ENCODE data around the gene OR10AD1.
A peak's percentile ranks its signal among the peaks of the same experiment; 100 is the strongest.

The OR10AD1 gene

DNA sequence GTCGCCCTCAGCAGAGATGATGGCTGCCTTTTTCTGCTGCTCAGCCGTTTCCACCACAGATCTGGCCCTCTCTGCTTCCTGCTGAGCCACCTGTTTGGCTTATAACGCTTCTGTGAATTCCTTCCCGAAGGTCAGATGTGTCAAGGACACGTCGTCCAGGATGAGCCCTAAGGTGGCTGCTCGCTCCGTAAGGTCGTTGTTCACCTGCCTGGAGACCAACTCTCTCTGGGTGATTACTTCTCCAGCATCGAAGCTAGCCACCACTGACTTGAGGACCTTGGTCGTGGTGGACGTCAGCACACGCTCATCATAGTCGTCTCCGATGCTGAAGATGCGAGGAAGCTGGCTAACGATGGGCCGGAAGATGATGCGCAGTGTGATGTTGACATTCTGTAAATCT is 34.1 kb downstream of the OR10AD1 start:
- no peak for TF ChIP-seq ZBTB7A (IDR thresholded peaks at IDR 0.05; ENCODE audit: low read depth)
- TF ChIP-seq NFIC (IDR thresholded peaks at IDR 0.05) = no peak
- no peak for TF ChIP-seq RAD21 (IDR thresholded peaks at IDR 0.05; ENCODE audit: low read depth)
- TF ChIP-seq, protein P1, sequence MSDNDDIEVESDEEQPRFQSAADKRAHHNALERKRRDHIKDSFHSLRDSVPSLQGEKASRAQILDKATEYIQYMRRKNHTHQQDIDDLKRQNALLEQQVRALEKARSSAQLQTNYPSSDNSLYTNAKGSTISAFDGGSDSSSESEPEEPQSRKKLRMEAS (IDR thresholded peaks at IDR 0.05) = no peak
- no peak for TF ChIP-seq YY1 (IDR thresholded peaks at IDR 0.05; ENCODE audit: low read depth)
- no peak for TF ChIP-seq FOXM1 (IDR thresholded peaks at IDR 0.05; ENCODE audit: borderline replicate concordance, low read depth)
- TF ChIP-seq EGR1 (IDR thresholded peaks at IDR 0.05) = no peak
- no peak for TF ChIP-seq TAF1 (IDR thresholded peaks at IDR 0.05; ENCODE audit: low read depth)
- no peak for TF ChIP-seq CEBPB (IDR thresholded peaks at IDR 0.05)
- no peak for TF ChIP-seq CREB1 (IDR thresholded peaks at IDR 0.05; ENCODE audit: low read depth)

DNA sequence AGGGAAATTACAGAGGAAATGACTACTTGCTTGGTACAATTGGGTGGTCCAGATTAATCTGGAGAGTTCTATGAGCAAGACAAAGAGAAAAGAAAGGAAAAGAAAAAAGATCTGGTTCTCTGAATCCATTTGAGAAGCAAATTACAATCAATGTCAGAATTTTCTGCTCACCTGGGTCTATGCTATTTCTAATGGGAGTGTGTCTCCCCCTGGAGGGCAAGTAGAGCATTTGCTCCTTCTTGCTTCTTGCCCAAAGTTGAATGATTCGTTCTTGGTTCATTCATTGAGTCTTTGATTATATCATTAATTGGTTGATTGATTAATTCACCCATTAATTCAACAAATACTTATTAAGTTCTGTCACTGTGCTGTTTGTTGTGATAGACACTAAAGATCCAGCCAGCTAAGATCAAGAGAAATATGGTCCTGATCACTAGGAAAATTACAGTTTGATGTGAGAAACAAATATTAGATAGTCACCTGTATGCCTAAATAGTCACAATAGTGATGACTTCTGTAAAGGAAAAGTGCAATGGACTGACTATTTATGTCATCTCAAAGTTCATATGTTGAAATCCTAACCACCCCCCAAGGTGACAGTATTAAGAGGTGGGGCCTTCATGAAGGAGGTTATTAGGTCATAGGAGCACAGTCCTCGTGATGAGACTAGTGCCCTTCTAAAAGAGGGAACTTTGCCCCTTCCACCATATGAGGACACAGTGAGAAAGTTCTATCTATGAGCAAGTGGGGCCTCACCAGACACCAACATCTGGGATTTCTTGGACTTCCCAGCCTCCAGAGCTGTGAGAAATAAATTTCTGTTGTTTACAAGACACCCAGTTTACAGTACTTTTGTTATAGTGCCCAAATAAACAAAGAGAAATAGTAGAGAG is 37.8 kb downstream of the OR10AD1 start:
- no peak for TF ChIP-seq FOXM1 (IDR thresholded peaks at IDR 0.05; ENCODE audit: borderline replicate concordance, low read depth)
- peak; percentile 95 for TF ChIP-seq RAD21 (IDR thresholded peaks at IDR 0.05; ENCODE audit: low read depth)
- TF ChIP-seq EP300 (IDR thresholded peaks at IDR 0.05; ENCODE audit: borderline replicate concordance) = no peak

DNA sequence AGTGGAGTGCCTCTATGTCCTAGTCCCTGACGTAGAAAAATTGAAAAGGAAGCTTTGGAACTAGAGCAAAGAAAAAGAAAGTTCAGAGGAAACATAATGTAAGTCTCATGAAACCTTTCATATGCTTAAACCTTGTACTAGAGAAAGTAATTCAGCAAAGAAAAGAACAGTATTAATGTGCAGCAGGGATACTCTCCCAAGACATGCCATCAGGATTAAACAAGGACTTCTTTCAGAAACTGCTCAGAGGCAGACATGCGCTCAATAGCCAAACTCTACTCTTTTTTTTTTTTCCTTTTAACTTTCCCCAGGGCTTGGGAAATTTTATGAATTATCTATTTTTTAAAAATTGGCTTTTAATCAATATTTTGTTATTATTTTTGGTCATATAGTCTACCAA is 38.6 kb downstream of the OR10AD1 start:
- TF ChIP-seq TCF12 (IDR thresholded peaks at IDR 0.05; ENCODE audit: low read depth) (no peak), FOXM1 (IDR thresholded peaks at IDR 0.05; ENCODE audit: borderline replicate concordance, low read depth) (no peak), RAD21 (IDR thresholded peaks at IDR 0.05; ENCODE audit: low read depth) (no peak), EGR1 (IDR thresholded peaks at IDR 0.05) (no peak), ZBTB7A (IDR thresholded peaks at IDR 0.05; ENCODE audit: low read depth) (no peak), TAF1 (IDR thresholded peaks at IDR 0.05; ENCODE audit: low read depth) (no peak), CREB1 (IDR thresholded peaks at IDR 0.05; ENCODE audit: low read depth) (no peak), YY1 (IDR thresholded peaks at IDR 0.05; ENCODE audit: low read depth) (no peak), EP300 (IDR thresholded peaks at IDR 0.05; ENCODE audit: borderline replicate concordance) (no peak), CEBPB (IDR thresholded peaks at IDR 0.05) (no peak), NFIC (IDR thresholded peaks at IDR 0.05) (no peak), TEAD4 (IDR thresholded peaks at IDR 0.05) (no peak)
- TF ChIP-seq, protein P2, sequence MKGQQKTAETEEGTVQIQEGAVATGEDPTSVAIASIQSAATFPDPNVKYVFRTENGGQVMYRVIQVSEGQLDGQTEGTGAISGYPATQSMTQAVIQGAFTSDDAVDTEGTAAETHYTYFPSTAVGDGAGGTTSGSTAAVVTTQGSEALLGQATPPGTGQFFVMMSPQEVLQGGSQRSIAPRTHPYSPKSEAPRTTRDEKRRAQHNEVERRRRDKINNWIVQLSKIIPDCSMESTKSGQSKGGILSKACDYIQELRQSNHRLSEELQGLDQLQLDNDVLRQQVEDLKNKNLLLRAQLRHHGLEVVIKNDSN (IDR thresholded peaks at IDR 0.05) = no peak
- TF ChIP-seq, protein P3, sequence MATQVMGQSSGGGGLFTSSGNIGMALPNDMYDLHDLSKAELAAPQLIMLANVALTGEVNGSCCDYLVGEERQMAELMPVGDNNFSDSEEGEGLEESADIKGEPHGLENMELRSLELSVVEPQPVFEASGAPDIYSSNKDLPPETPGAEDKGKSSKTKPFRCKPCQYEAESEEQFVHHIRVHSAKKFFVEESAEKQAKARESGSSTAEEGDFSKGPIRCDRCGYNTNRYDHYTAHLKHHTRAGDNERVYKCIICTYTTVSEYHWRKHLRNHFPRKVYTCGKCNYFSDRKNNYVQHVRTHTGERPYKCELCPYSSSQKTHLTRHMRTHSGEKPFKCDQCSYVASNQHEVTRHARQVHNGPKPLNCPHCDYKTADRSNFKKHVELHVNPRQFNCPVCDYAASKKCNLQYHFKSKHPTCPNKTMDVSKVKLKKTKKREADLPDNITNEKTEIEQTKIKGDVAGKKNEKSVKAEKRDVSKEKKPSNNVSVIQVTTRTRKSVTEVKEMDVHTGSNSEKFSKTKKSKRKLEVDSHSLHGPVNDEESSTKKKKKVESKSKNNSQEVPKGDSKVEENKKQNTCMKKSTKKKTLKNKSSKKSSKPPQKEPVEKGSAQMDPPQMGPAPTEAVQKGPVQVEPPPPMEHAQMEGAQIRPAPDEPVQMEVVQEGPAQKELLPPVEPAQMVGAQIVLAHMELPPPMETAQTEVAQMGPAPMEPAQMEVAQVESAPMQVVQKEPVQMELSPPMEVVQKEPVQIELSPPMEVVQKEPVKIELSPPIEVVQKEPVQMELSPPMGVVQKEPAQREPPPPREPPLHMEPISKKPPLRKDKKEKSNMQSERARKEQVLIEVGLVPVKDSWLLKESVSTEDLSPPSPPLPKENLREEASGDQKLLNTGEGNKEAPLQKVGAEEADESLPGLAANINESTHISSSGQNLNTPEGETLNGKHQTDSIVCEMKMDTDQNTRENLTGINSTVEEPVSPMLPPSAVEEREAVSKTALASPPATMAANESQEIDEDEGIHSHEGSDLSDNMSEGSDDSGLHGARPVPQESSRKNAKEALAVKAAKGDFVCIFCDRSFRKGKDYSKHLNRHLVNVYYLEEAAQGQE (IDR thresholded peaks at IDR 0.05; ENCODE audit: low read depth) = no peak
- TF ChIP-seq, protein P1 (IDR thresholded peaks at IDR 0.05) = no peak

DNA sequence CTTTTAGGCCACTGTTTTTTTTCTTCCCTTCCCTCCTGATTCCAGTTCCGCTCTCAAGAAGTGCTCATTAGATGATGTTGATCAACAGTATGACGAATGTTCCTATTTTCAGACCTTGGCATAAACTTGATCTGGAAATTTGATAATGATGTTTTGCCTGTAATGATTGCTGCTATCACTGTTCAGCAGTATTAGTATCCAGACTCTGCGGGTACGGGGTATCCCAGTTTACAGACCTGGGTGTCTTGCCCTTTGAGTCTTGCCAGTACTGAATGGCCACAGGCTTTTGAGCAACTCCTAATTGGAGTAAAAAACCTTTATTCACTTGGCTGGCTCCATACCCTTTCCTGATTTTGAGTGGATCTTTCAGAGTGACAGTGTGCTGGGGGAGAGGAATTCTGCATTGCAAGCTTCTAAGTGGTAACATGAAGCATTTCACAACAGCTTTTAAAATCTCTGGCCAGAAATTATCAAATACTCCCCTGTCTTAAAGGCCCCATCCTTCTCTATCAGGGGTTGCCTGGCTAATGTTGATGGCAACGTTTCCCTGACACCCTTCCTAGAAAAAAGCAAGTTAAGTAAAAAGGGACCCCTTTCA is 39.8 kb downstream of the OR10AD1 start:
- no peak for TF ChIP-seq EGR1 (IDR thresholded peaks at IDR 0.05)
- TF ChIP-seq CEBPB (IDR thresholded peaks at IDR 0.05) = no peak
- TF ChIP-seq ZBTB7A (IDR thresholded peaks at IDR 0.05; ENCODE audit: low read depth) = no peak
- TF ChIP-seq EP300 (IDR thresholded peaks at IDR 0.05; ENCODE audit: borderline replicate concordance) = no peak
- TF ChIP-seq, protein P1 (IDR thresholded peaks at IDR 0.05) = no peak
- no peak for TF ChIP-seq FOXM1 (IDR thresholded peaks at IDR 0.05; ENCODE audit: borderline replicate concordance, low read depth)
- no peak for TF ChIP-seq RAD21 (IDR thresholded peaks at IDR 0.05; ENCODE audit: low read depth)
- no peak for TF ChIP-seq NFIC (IDR thresholded peaks at IDR 0.05)
- TF ChIP-seq, protein P3 (IDR thresholded peaks at IDR 0.05; ENCODE audit: low read depth) = no peak
- TF ChIP-seq, protein P2 (IDR thresholded peaks at IDR 0.05) = no peak
- TF ChIP-seq TCF12 (IDR thresholded peaks at IDR 0.05; ENCODE audit: low read depth) = no peak
- no peak for TF ChIP-seq TAF1 (IDR thresholded peaks at IDR 0.05; ENCODE audit: low read depth)
- TF ChIP-seq TEAD4 (IDR thresholded peaks at IDR 0.05) = no peak
- no peak for TF ChIP-seq CREB1 (IDR thresholded peaks at IDR 0.05; ENCODE audit: low read depth)
- TF ChIP-seq YY1 (IDR thresholded peaks at IDR 0.05; ENCODE audit: low read depth) = no peak

DNA sequence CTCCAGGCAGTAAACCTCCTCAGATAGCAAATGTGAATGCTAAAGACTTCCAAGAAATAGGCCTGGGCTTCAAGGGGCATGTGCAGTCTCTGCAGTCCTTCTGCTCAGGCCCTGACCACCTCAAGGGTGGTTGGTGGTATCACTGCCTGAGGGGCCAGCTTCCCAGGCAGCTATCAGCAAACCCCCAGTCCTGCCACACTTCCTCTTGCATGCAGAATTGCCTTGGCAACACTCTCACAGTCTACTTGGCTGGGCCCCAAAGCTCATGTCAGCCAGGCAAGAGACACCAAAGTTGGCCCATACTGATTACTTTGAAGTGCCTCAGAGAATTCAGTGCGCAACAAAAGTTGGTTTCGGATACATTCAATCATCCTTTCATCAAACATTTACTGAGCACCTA is 42.3 kb downstream of the OR10AD1 start:
- TF ChIP-seq CREB1 (IDR thresholded peaks at IDR 0.05; ENCODE audit: low read depth) (no peak), FOXM1 (IDR thresholded peaks at IDR 0.05; ENCODE audit: borderline replicate concordance, low read depth) (no peak), RAD21 (IDR thresholded peaks at IDR 0.05; ENCODE audit: low read depth) (no peak), EGR1 (IDR thresholded peaks at IDR 0.05) (no peak)
- TF ChIP-seq, protein P3 (IDR thresholded peaks at IDR 0.05; ENCODE audit: low read depth) = no peak

All from Ishikawa (cell line).